ENCODE data around the gene NEK2. TPM values are rescaled to one million over a fixed set of nuclear protein-coding genes. Genes with fewer than 3 reads are reported as not detected.
"Not testable (repeated sequence)": the region's sequence is repeated elsewhere in the genome, so short reads cannot be mapped to it uniquely, and the experiment has no call there.

The NEK2 gene
- total RNA-seq, 2 donors from 2014 or later, result 35.4 to 75.4 TPM

DNA sequence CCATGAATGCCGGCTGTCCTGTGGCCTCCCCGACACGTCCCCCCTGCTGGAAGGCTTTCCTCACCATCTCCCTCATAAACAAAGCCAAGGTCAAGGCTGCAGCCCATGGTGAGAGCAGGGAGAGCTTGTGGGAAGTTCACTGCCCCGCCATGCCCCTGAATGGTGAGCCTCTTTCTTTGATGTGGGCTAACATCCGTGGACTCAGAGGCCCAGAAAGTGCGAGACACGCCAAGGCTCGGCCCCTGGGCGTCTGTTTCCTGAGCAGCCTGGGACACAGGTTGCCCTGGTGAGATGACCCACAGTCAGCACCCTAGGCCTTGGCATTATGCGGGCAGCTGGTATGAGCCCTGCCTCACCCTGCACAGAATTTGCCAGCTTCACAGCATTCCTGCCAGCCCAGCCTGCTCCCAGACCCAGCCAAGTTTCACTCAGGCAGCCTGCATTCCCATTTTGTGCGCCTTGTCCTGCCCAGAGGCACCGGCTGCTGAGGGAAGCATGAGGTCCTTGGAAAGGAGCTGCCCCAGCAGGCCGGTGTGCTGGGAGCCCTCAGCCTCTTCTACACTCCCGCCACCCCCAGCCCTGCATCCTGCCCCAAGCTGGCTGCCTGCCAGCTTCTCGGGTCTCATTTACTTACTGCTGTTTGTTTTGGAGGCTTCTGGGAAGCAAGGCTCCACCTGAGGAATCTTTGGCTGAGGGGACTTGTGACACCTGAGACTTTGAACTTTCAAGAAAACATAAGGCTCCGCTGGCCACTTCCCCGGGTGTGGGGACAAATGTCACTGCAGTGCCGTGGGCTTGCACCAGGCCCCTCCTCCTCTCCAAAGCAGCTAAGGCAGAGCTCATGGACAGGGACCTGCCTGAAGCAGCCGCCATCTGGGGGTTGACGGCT, 31.9 kb downstream of the NEK2 start:
- no peak overlapping the region for H3K27ac Mint-ChIP-seq
- ATAC-seq, result peak in 1 of 2 donors; percentile 41

DNA sequence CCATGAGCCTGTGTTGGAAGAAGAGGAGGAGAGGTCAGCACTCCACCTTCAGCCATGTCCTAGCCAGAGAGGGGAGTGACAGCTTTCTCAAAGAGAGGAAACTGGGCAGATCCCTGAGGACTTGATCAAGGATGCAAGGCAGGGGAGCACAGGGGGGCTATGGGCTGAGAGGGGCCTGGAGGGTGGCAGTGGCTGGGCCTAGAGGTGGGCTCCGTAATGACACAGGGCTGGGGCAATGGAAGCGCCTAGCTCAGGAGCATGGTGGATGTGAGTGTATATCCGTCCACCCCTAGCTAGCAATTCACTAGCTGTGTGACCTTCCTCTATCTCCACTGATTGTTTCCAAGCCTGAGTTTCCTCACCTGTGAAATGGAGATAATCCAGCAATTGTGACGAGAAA, 32.6 kb downstream of the NEK2 start:
- no peaks in the 10 kb centered on the region for H3K9me3 Mint-ChIP-seq
- H3K27ac Mint-ChIP-seq, result no peak overlapping the region
- ATAC-seq, result no peak
- H3K36me3 Mint-ChIP-seq, result no peaks in the 10 kb centered on the region
- no peak for DNase-seq (ENCODE audit: low spot score in 2 of 2)

More for the DNA sequence above, 31.9 kb downstream of the NEK2 start:
- DNase-seq (ENCODE audit: low spot score in 2 of 2), result no peak
- Mint-ChIP-seq H3K36me3 (no peaks in the 10 kb centered on the region), H3K9me3 (no peaks in the 10 kb centered on the region)

DNA sequence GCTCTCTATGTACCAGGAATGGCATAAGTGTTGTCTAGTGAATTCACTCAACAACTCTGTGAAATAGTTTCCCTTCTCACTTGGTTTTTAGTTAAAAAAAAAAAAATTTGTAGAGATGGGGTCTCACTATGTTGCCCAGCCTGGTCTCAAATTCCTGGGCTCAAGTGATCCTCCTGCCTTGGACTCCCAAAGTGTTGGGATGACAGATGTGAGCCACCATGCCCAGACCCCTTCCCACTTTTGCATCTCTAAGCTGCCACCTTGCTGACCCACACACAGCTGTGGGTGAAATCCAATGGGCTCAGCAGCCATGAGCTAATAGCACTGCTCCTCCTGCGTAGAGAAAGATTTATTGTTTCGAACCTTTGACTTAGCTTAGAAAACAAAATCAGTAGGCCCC, 33.5 kb downstream of the NEK2 start:
- H3K36me3 Mint-ChIP-seq, result no peaks in the 10 kb centered on the region
- no peak for DNase-seq (ENCODE audit: low spot score in 2 of 2)
- no peaks in the 10 kb centered on the region for H3K9me3 Mint-ChIP-seq
- ATAC-seq, result no peak
- no peak overlapping the region for H3K27ac Mint-ChIP-seq

DNA sequence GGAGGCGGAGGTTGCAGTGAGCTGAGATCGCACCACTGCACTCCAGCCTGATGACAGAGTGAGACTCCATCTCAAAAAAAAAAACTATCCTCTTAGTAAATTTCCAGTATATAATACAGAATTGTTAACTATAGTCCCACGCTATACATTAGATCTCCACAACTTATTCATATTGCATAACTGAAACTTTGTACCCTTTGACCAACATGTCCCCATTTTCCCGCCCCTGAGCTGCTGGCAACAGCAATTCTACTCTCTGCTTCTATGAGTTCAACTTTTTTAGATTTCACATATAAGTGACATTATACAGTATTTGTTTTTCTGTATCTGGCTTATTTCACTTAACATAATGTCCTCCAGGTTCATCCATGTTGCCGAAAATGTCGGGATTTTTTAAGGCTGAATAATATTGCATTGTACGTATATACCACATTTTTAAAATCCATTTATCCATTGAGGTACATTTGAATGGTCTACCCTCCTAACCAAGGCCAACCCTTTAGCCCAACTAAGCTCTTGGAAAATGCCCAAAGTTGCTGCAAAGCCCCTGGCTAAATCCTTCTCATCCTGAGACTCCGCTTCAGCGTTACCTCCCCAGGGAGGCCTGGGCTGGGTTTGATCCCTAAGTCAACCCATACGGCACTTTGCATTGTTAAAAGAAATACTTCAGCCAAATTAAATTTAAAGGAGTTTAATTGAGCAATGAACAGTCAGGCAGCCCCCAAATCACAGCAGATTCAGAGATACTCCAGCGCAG, 34.2 kb downstream of the NEK2 start:
- Mint-ChIP-seq H3K27ac (no peak overlapping the region), H3K9me3 (no peaks in the 10 kb centered on the region), H3K36me3 (no peaks in the 10 kb centered on the region)
- ATAC-seq, result no peak
- no peak for DNase-seq (ENCODE audit: low spot score in 2 of 2)

DNA sequence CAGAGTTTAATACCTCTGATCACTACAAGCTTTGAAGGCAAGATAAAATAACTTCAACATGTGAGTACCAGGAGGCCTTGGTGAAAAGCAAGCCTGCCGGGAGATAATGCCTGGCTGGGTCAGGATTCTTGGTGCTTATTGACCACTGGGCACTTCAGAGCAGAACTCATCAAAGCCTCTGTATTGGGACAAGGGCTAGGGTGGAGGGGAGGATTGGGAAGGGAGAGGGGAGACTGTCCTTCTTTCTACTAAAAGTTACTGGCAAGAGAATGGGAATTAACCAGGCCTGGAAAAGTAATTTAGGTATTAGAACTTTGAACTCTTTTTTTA, 35.2 kb downstream of the NEK2 start:
- Mint-ChIP-seq H3K36me3 (no peaks in the 10 kb centered on the region), H3K9me3 (no peaks in the 10 kb centered on the region), H3K27ac (no peak overlapping the region)
- ATAC-seq, result no peak
- no peak for DNase-seq (ENCODE audit: low spot score in 2 of 2)

DNA sequence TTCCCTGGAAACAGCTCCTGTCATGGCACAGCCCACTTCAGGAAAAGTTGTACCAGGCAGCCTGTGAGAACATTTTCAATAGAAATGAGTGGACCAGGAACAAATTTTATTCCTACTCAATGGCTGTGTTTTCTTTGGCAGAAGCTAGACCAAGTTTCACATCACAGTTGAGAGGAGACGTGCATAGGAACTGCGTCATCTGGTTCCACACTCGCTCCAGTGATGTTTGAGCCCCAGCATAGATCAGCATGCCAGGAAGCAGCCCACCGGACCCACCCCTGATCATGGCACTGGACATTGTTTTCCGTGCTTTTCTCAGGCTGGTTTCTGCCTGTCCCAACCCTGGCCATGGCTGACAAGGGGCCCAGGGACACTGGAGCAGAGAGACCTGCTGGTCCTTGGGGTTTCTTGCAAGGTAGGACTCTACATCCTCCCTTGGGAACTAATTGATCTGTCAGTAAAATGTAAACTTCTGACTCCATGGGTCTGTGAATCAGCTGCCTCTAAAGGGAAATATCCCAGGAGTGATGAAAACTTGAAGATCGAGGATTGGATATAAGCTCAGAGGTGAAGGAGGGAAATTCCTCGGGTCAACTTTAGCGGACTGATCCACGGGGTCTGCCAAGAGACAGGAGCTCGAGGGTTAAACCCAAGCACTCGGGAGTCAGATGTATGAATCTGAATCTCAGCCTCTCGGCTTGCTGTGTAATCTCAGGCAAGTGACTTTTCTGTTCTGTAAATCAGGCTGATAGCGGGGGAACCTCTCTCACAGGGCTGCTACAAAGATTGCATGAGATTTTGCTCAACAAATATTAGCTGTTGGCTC, 35.7 kb downstream of the NEK2 start:
- ATAC-seq (no peak), DNase-seq (ENCODE audit: low spot score in 2 of 2) (peak in 1 of 2 donors; percentile 23)
- Mint-ChIP-seq H3K27ac (no peak overlapping the region), H3K36me3 (no peaks in the 10 kb centered on the region), H3K9me3 (no peaks in the 10 kb centered on the region)

DNA sequence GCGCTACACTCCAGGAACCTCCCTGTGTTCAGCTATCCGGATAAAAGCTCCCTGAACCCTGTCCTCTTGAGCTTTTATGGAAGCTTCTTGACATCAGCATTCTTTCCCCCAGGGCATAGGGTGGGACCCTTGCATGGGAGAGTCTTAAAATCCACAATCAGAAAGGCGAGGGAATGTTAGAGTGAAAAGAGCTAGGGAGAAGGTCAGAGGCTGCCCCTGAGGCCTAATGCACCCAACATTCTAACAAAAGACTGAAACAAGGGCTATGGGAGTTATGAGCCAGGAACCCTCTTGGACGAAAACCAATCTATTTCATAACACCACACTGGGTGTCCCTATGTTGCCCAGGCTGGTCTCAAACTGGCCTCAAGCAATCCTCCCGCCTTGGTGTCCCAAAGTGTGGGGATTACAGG, 36.7 kb downstream of the NEK2 start:
- ATAC-seq (no peak), DNase-seq (ENCODE audit: low spot score in 2 of 2) (no peak)
- Mint-ChIP-seq H3K9me3 (no peaks in the 10 kb centered on the region), H3K36me3 (no peaks in the 10 kb centered on the region), H3K27ac (peak overlapping the region in 1 of 2 donors; percentile 36)

DNA sequence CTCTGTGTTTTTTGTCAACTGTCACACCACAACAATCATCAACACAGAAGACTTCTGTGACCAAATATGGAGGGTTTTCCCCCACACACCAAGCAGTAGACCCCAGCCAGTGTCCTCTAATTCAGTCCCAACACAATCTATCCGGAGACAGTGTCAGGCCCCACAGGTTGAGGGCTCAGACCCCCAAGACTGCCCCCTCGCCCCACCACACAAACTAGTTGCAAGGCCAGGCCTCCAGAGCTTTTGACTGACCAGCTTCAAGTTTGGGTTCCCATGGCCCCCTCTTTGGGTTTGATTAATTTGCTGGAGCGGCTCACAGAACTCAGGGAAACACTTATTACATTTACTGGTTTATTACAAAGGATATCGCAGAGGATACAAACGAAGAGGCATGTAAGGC, 37.2 kb downstream of the NEK2 start:
- Mint-ChIP-seq H3K36me3 (no peaks in the 10 kb centered on the region), H3K9me3 (no peaks in the 10 kb centered on the region), H3K27ac (no peak overlapping the region)
- ATAC-seq (no peak), DNase-seq (ENCODE audit: low spot score in 2 of 2) (peak in 1 of 2 donors; percentile 16)

DNA sequence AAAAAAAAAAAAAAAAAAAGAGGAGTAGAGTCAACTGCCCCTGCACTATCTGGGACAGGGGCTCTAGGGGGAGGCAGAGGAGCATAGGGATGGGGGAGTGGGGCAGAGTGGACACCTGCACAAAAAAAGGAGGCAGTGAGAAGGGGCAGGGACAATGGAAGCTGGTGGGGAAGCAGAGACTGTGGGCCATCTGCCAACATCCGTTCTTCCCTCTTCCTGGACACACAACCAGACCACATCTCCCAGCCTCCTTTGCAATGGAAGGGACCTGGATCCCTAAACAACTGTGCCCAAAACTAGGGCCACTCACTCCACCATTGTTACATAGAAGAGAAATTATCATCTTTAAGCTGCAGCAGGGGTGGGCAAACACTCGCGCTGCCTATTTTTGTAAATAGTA, 38.4 kb downstream of the NEK2 start:
- DNase-seq (ENCODE audit: low spot score in 2 of 2), result no peak
- Mint-ChIP-seq H3K9me3 (no peaks in the 10 kb centered on the region), H3K27ac (no peak overlapping the region), H3K36me3 (no peaks in the 10 kb centered on the region)
- no peak for ATAC-seq

DNA sequence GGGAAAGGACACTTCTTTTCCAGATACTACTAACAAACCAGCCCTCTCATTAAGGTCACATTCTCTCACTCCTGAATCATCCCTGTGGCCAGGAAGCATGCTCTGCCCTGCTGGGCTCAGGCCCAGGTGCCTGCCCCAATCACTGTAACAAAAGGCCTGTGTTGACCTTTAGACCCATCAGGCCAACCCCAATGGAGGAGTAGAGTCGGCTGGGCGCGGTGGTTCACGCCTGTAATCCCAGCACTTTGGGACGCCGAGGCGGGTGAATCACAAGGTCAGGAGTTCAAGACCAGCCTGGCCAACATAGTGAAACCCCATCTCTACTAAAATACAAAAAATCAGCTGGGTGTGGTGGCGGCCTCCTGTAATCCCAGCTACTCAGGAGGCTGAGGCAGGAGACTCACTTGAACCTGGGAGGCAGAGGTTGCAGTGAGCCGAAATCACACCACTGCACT, 38.8 kb downstream of the NEK2 start:
- H3K27ac Mint-ChIP-seq; ATAC-seq; DNase-seq (ENCODE audit: low spot score in 2 of 2); H3K36me3 Mint-ChIP-seq; H3K9me3 Mint-ChIP-seq: not testable (repeated sequence)

DNA sequence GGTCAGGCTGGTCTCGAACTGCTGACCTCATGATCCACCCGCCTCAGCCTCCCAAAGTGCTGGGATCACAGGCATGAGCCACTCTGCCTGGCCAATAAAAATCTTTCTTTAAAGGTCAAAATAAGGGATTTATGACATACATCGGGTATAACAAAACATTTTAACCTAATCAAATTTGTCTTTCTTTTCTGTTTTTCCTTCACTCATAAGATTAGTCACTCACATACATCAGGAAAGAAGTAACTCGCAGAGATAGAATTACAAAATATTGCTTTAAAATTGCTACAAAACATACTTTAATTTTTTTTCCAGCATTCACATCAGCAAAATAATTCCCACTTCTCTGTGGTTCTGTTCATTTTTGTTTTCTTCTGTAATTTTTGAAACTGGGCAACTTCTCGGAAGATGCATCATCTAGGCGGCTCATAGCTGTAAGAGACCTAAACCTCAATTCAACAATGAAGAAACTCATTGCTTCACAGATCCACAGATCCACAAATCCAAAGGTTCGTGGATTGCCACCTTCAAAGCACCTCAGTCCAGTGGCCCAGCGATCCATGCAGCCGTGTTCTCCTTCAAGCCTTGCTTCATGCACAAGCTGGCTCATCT, 39.7 kb downstream of the NEK2 start:
- no peaks in the 10 kb centered on the region for H3K9me3 Mint-ChIP-seq
- no peaks in the 10 kb centered on the region for H3K36me3 Mint-ChIP-seq
- no peak for ATAC-seq
- no peak for DNase-seq (ENCODE audit: low spot score in 2 of 2)
- H3K27ac Mint-ChIP-seq, result no peak overlapping the region

DNA sequence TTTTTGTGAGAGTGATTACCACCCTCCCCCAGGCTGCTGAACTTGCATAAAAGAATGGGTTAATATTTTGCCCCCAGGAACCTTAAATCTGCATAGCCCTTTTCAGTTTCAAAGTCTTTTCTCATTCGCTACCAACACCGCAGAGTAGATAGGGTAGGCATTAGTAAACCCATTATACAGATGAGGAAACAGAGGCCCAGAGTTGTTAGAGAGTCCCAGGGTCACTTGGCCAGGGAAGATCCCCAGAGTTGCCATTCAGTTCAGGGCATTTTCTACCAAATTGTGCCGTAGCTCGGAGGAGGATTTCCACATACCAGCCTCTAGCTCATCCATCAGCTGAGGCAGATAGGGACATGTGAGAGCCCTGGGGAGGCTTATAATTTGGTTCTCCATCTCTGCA, 40.5 kb downstream of the NEK2 start:
- no peak overlapping the region for H3K27ac Mint-ChIP-seq
- no peaks in the 10 kb centered on the region for H3K9me3 Mint-ChIP-seq
- no peak for ATAC-seq
- H3K36me3 Mint-ChIP-seq, result no peaks in the 10 kb centered on the region
- no peak for DNase-seq (ENCODE audit: low spot score in 2 of 2)

DNA sequence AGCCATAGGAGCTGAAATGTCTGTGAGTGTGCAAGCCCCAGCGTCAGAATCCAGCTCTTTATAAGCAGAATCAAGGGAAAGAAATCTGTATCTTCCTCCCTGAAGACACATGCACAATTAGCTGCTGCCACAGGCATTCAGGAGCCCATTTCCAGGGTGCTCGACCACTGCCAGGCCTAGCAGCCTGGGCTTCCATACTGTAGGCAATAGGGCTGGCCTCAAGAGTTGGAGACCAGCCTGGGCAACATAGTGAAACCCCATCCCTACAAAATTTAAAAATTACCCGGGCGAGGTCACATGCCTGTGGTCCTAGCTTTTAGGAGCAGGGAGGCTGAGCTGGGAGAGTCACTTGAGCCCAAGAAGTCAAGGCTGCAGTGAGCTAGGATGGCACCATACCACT, 41.0 kb downstream of the NEK2 start:
- Mint-ChIP-seq H3K9me3 (no peaks in the 10 kb centered on the region), H3K36me3 (no peaks in the 10 kb centered on the region), H3K27ac (no peak overlapping the region)
- ATAC-seq (no peak), DNase-seq (ENCODE audit: low spot score in 2 of 2) (no peak)

DNA sequence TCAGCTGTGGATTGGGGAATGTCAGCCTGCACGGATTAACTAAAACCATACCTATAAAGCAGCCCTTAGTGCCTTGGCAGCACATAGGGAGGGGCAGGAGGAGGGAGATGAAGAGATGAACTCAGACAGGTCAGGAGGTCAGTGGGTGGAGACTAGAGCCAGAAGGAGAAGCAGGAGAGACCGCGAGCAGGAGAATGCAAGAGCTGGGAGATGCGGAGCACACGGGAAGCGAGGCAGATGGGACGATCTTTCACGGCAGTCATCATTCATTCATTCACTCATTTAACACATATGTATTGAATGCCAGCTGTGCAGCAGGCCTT, 41.9 kb downstream of the NEK2 start:
- no peak for ATAC-seq
- no peak overlapping the region for H3K27ac Mint-ChIP-seq
- no peaks in the 10 kb centered on the region for H3K36me3 Mint-ChIP-seq
- no peaks in the 10 kb centered on the region for H3K9me3 Mint-ChIP-seq
- no peak for DNase-seq (ENCODE audit: low spot score in 2 of 2)

DNA sequence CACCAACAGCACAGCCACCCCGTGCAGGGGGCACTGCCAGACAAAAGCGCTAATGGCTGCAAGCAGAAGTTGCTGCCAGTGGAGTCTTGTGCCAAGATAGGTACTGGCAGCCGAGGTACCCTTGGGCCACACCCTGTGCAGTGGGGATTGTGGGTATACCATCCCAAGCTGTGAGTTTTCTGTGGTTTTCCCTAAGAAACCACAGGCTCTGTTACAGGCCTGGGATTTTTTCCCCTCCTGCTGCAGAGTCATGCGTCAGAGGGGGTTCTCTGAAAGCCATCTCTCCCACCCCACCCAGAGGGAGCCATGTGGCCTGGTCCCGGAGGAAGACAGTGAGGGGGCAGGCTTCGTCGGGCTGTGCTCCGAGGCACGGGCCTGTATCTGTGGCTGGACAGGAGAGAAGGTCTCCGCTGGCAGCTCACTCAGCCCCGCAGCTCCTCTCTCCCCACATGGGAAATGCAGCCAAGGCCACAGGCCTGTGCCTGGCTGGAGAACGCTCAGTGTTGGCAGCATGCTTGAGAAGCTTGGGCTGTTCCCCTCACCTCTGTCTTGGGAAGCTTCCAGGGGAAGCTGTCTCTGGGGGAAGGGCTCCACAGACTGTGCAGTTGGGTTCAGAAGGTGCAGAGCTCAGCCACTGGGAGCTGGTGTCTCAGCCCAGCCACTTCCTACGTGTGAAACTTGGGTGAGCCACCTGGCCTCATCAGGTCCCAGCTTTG, 42.5 kb downstream of the NEK2 start:
- Mint-ChIP-seq H3K36me3 (no peaks in the 10 kb centered on the region), H3K27ac (no peak overlapping the region), H3K9me3 (no peaks in the 10 kb centered on the region)
- ATAC-seq, result peak in 1 of 2 donors; percentile 39
- DNase-seq (ENCODE audit: low spot score in 2 of 2), result no peak

DNA sequence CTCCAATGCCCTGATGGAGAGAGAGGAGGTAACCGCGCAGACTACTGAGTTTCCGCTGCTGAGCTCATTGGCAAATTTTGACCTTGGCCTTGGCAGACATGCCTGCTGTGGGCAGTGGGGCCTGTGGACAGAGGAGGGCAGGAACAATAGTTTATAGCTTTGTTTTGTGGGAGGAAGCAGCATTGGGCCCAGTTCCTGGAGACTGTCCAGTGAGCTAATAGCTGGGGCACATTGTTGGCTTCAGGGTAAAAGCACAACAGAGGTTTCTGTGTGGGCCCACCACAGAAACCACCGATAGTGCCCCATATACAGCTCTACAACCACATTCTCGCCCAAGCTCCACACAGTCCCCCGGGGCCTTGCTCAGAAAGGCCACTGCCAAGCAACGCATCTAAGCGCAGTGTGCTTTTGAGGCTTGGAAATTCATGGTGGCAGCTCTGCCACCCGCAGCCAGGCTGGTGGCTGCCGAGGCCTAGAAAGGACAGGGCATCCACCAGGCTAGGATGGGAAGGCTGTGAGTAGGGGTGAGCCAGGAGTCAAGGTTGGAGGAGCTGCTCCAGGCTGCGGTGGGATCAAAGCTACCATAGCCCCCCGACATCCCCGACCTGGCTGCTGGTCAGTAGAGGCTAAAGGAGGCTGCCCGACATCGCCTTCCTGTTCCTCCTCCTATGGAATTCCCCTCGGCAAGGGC, 43.2 kb downstream of the NEK2 start:
- no peak for DNase-seq (ENCODE audit: low spot score in 2 of 2)

More for the DNA sequence above, 43.2 kb downstream of the NEK2 start:
- H3K36me3 Mint-ChIP-seq, result no peaks in the 10 kb centered on the region
- ATAC-seq, result peak in 1 of 2 donors; percentile 43
- H3K27ac Mint-ChIP-seq, result peak overlapping the region in 1 of 2 donors; percentile 84
- no peaks in the 10 kb centered on the region for H3K9me3 Mint-ChIP-seq
